ENCODE results near the gene TRAPPC1.

TRAPPC1 gene

DNA sequence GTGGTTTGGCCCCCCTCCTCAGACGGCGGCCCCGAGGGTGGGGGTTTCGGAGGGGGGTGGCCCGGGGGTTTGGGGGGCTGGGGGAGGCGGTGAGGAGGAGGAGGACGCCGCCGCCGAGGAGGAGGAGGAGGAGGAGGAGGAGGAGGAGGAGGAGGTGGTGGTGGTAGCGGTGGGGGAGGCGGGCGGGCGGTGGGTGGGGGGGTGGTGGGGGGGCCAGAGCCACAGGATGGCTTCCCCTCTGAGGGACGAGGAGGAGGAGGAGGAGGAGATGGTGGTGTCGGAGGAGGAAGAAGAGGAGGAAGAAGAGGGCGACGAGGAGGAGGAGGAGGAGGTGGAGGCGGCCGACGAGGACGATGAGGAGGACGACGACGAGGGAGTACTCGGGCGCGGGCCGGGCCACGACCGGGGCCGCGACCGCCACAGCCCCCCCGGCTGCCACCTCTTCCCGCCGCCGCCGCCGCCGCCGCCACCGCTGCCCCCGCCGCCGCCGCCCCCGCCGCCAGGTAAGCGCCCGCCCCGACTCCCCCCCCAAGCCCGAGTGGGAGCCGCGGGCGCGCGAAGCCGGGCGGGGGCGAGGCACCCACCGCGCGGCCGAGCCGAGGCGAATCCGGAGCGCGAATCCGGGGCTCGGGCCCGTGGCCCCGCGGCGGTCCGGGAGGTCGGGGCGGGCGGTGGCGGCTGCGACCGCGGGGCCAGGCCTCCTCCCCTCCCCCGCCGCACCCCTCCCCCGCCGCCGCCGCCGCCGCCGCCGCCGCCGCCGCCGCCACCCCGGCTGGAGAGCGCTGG lies 47.0 kb downstream of the TRAPPC1 start:
- TF ChIP-seq GATA3 (IDR thresholded peaks at IDR 0.05; ENCODE audit: low read depth, low read length) (no peak), GATA2 (IDR thresholded peaks at IDR 0.05; ENCODE audit: low read depth, low read length) (no peak)

- TF ChIP-seq GATA2 (IDR thresholded peaks at IDR 0.05; ENCODE audit: low read depth, low read length): no peak
- TF ChIP-seq GATA3 (IDR thresholded peaks at IDR 0.05; ENCODE audit: low read depth, low read length): no peak
Measured at GRCh38 chr17:7883781-7884386, 47.9 kb downstream of the TRAPPC1 start.

DNA sequence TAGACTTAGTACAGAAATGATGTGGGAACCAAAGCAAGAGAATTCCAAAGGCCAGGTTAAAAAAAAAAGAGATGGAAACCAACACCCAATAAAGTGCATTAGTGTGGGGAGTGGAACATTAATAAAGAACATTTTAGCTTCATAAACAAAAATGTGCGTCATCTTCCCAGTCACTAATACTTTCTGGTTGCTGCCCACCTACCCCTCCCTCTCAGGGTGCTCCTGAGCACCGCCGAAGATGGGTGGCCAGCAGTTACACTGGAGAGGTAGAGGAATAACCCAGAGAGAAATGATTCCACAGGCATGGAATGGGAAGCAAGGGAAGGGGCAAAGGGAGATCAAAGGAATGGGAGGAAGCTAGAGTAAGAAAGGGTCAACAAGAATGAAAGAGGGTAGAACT lies 49.1 kb downstream of the TRAPPC1 start:
- TF ChIP-seq GATA2 (IDR thresholded peaks at IDR 0.05; ENCODE audit: low read depth, low read length): no peak
- TF ChIP-seq GATA3 (IDR thresholded peaks at IDR 0.05; ENCODE audit: low read depth, low read length): no peak

DNA sequence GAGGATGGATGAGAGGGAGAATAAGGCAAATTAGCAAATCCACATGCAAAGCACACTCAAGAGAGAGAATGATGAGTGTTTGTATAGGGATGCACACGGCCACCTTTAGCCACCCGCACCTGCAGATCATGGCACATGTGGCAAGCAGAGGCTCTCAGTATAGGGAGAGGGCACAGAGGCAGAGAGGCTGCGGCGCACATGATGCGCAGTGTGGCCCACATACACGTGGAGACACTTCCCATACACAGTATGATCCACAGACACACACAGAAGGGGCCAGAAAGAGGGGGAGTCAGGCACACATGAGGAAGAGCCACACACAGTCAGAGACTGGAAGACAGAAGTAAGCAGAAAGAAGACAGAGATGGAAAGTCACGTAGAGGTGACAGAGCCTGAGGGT lies 49.7 kb downstream of the TRAPPC1 start:
- TF ChIP-seq GATA3 (IDR thresholded peaks at IDR 0.05; ENCODE audit: low read depth, low read length): no peak
- TF ChIP-seq GATA2 (IDR thresholded peaks at IDR 0.05; ENCODE audit: low read depth, low read length): no peak

DNA sequence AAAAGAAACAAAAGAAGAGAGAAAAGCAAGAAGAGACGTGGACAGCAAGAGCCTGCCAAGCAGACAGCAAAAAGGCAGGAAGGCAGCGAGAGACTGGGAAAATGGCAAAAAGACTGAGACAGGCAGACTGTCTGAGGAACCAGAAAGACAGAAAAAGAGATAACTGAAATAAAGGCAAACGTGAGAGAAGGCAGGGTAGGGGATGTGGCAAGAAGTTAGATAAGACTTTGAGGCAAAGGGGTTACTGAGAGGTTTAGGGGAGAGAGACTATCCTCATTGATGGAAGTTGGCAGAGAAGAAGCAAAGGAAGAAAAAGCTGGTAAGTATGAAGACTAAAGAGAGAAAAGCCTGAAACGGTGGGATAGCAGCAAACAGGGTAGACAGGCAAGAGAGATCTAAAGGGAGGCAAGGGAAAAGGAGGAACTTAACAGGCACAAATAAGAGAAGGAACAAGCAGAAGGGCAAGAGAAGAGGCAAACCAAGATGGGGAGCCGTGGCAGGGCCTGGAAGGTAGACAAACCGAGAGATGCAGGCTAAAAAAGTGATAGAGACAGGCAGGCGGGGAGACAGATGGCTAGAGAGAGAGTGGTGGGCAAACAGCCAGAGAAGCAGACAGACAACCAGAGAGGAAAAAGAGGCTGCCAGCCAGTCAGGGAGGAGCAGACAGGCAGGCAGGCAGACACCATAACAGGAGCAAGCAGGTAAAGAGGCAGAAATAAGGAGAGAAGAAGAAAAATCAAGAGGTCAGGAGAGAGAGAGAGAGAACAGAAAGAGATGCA lies 50.3 kb downstream of the TRAPPC1 start:
- TF ChIP-seq GATA2 (IDR thresholded peaks at IDR 0.05; ENCODE audit: low read depth, low read length) (no peak), GATA3 (IDR thresholded peaks at IDR 0.05; ENCODE audit: low read depth, low read length) (no peak)
